Frontal cortex (tissue), 4 donors: ENCODE results near the gene ACSL6. TPM values are rescaled to one million over a fixed set of nuclear protein-coding genes. Genes with fewer than 3 reads are reported as not detected.

Experiments used
- DNase-seq, 2 donors: peaks; one replicate each; pipeline ENCODE4 v3.0.0; 2012; ENCODE audit warnings: low spot score in 2 of 2
- FAIRE-seq: peaks from 2 replicates; lab custom pipeline; 2012; peaks lifted over from hg19 to GRCh38; lab: Jason Lieb, UNC
- total RNA-seq: library from RNA; depleted of rRNA; stranded (reverse); fragments of >200 nt; gene quantifications from one replicate; pipeline ENCODE4 v1.2.3, GENCODE V29; 2014
- donor health status: control.
- donor health status: control.
- donor health status: control.

The ACSL6 gene
- total RNA-seq, 1 donor from 2014 or later, result 34.2 TPM

DNA sequence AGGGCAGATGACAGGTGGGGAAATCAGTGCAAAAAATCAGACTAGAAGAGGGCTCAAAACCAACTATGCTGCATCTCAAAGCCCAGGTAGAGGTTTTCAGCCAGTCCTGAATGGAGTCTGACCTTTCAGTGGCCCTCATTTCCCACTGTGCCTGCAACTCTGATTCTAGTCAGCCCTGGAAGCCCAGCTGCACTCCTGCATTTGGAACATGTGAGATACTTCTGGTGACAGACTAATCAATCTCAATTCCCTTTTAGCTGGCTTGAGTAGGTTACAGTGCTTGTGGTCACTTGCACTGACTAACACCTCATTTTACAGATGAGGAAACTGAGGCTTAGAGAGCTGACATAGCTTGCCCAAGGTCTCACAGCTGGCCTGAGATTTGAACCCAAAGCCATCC lies 7.9 kb upstream of the ACSL6 start:
- FAIRE-seq, result no peak
- no peak for DNase-seq

- DNase-seq (no peak), FAIRE-seq (no peak)
Measured at GRCh38 chr5:132017738-132018625, 6.5 kb upstream of the ACSL6 start.

DNA sequence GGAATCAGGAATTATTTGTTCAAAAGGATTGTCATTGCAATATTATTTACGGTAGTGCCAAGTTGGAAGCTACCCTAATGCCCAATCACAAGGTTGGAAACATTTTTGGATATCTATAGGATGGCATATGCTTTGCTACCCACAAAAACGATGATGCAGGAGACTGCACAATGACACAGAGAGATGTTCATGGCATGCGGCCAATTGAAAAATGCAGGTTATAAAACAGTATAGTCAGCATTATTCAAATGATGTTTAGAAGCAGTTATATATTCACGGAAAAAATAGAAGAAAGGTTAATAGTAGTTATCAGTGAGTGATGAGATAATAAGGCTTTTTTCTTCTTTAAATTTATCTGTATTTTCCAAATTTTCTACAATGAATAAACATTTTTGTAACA lies 5.9 kb upstream of the ACSL6 start:
- no peak for FAIRE-seq
- DNase-seq, result no peak

DNA sequence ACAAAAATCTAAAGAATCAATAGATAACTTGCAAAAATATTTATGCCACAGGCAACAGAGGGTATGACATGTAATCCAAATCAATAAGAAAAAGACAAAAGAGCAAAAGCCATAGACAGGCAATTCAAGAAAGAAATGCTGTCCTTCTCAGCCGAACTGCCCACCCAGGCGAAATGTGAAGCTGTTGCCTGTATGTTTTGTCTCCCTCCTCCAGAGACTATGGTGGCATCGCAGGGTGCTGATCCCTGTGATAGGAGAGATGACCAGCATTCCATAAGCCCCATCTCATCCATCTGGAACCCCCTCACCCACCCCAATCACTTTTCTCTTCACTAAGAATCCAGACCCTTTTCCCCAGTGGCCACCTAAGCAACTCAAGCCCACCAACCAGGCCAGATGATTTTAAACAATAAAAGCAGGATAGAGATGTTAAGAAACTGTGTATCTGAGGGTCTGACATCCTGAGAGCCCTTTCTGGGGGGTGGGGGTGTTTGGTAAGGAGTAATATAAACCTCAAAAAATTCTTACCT lies 5.3 kb upstream of the ACSL6 start:
- no peak for DNase-seq
- no peak for FAIRE-seq

- DNase-seq (no peak), FAIRE-seq (no peak)
Measured at GRCh38 chr5:132013711-132014110, 2.3 kb upstream of the ACSL6 start.

DNA sequence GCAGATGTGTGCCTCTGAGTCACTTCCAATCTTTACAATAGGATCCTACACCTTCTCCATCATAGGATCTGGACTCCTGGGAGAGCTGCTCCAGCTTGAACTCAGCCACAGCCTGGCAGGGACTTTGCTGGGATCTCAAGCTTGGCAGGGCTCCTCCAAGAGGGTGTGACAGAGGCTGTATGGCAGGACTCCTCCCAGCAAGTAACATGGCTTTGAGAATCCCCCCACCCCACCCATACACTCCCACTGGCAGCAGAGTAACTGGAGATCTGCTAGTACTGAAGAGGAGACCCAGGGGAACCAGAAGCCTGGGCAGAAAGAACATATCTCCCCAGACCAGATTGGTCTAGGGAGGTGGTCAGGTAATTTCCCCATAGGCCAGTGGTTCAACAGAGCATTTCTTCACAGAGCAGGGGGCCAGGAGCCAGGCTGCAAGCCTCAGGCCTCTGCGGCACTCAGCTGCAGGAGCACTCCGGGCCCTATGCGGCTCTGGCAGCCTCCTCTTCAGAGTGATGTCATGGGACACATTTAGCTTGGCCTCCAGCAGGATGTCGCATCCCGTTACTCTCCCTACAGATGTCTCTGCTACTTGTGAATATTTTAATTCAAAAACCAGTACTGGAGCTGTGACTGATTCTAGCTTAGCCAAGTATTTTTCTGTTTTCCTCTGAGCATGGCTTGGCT lies 1.7 kb upstream of the ACSL6 start:
- FAIRE-seq (no peak), DNase-seq (peak in 1 of 2 donors; percentile 44)

DNA sequence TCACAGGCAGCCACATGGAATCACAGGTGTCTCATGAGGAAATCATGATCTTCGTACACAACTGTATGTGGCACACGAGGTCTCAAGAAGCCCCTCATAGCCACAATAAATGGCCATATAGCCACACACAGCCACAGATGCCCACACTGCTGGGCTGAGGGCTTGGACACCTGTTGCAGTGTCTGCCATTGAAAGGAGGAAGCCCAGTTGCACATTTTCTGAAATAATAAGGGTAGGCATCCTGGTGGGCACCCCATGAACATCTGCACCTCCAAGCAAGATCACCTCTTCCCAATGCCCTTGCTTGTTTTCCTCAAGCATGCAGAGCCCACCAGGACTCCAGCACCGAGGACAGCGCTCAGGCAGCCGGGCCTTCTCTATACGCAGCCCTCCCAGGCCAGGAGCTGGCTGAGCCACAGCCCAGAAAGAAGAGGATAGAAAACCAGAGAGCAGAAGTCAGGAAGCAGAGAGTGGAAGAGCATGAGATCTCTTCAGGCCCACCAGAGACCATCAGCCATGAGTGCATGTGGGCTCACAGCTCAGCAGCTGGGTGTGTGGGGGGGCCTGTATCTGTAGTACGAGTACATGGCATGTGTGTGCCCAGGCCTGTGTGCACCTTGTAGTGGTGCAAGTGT lies 1.0 kb upstream of the ACSL6 start:
- FAIRE-seq, result no peak
- no peak for DNase-seq

DNA sequence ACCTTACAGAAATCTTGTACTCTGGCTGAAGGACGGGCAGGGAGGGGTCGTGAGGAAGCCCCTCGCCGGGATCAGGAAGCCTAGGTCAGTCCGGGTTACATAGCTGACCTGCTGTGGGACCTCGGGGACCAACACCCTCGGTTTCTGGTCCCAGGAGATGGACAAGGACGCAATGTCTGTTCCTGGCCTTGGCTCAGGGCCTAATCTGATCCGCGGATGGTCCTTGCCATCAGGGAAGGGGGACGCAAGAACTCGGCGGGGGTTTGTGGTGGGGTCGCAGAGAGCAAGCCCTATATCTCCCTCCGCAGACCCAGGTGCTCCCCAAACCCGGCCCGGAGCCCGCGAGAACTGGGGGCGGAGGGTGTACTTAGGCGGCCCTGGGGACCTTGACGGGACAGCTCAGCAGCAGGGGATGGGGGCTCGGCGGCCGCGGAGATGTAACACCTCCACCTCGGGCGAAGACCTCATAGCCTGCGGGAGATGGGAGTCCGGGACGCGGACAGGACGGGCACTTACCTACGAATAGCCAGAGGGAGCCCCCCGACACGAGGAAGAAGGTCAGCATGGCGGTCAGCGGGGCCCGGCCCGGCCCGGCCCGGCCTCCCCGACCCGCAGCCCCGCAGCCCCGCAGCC lies 353 bp downstream of the ACSL6 start:
- FAIRE-seq, result no peak
- DNase-seq, result no peak

DNA sequence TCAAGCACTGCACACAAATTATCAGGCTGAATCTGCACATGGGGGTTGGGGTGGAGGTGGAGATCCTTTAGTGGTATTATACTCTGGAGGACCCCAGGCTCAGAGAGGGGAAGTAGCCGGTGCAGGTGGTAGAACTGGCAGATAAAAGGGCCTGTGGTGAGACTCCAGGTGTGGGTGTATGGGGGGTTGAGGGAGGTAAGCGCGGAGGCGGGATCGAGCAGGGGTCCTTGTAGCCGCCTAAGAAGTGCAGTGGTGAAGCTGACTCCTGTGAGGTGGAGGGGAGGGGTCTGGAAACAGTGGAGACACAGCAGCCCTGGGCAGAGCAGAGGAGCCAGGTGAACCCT lies 841 bp downstream of the ACSL6 start:
- no peak for DNase-seq
- no peak for FAIRE-seq

GRCh38 chr5:132009706-132010405 lies 1.6 kb downstream of the ACSL6 start:
- DNase-seq (no peak), FAIRE-seq (no peak)

GRCh38 chr5:132008961-132009680 lies 2.3 kb downstream of the ACSL6 start:
- DNase-seq (peak in 1 of 2 donors; percentile 43), FAIRE-seq (no peak)

- DNase-seq, result no peak
- no peak for FAIRE-seq
Measured at GRCh38 chr5:132008163-132008473, 3.3 kb downstream of the ACSL6 start.

DNA sequence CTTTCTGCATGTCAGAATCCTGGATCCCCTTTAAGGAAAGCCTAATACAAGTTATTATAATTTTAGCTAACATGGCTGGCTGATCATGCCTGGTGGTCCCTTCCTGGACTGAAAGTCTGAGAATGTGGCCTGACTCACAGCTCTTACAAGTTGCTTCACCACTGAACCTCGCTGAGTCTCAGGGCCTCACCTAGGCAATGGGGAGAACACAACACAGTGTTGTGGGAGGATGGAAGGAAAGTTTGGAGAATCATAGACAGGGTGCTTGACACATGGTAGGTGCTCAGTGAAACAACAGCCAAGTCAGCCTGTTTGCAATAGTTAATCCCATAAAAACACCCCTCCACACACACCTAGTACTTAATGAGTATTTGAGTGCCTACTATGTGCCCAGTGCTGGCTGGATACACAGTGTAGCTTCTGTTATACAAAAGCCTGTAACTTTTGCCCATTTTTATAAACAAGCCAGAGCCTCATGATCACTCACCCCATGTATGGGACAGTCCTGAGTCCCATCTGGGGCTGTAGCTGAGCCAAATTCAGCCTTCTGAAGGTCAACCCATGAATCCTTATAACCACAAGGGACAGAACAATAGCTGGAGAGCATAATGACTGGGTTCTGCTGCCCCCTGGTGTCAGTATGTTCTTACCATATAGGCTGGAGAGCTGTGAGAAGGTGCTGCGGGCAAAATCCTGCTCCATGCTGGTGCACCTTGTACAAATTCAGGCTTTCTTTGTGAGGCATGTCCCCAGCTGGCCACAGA lies 3.9 kb downstream of the ACSL6 start:
- DNase-seq (peak; percentile 60 to 74), FAIRE-seq (no peak)

GRCh38 chr5:132006331-132007120 lies 4.9 kb downstream of the ACSL6 start:
- FAIRE-seq (no peak), DNase-seq (no peak)

DNA sequence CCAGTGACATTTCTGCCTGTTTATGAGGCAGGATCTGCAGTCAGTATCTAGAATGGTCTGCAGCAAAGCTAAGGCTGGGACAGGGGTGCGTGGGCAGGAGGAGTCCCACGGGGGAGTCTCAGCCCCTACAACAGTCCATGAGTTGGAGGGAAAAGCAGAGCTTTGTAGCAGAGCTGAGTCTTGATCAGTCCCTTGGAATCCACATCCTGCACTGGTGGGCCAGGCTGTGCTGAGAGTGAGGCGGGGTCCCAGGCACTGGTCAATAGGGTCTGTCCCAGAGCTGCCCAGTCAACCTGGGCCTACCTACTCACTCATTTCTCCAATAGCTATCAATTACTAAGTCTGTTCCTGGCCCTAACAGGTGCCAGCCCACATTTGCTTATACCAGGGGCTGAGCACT lies 5.9 kb downstream of the ACSL6 start:
- no peak for DNase-seq
- FAIRE-seq, result no peak

GRCh38 chr5:132003982-132004381 lies 7.5 kb downstream of the ACSL6 start:
- DNase-seq, result no peak
- FAIRE-seq, result no peak

- DNase-seq, result peak; percentile 59 to 60
- FAIRE-seq, result peak; percentile 43
Measured at GRCh38 chr5:132003170-132003744, 8.2 kb downstream of the ACSL6 start.
